ENCODE measurements around the gene CLCN3.

- TF ChIP-seq CTCF (IDR thresholded peaks at IDR 0.05), result no peak
- TF ChIP-seq POLR2AphosphoS5 (IDR thresholded peaks at IDR 0.05), result no peak
- TF ChIP-seq POLR2A (IDR thresholded peaks at IDR 0.05), result no peak
- TF ChIP-seq EP300 (IDR thresholded peaks at IDR 0.05; ENCODE audit: low read depth), result no peak
Measured at GRCh38 chr4:169618986-169619385, 1.4 kb upstream of the CLCN3 start.

Measured in transverse colon (tissue), 4 donors.